GM12878 (cell line): ENCODE data around the gene CDX1.

Experiments
- CREB1 ChIP-seq: IDR thresholded peaks from 2 replicates; pipeline ENCODE4 v1.6.1; 2012; ENCODE audit warnings: low read depth, mild to moderate bottlenecking, inconsistent platforms
- CTCF ChIP-seq, 3 experiments: IDR thresholded peaks in 2 of 3; conservative IDR thresholded peaks in 1 of 3; 2 replicates each; pipeline ENCODE4 v1.5.1; 2011; ENCODE audit warnings: low read depth in 3 of 3, low read length in 3 of 3, mild to moderate bottlenecking in 3 of 3, control low read depth in 2 of 3, moderate library complexity in 2 of 3, inconsistent platforms in 1 of 3, mixed read lengths in 1 of 3; ENCODE audit not compliant: control insufficient read depth in 2 of 3, insufficient read depth in 1 of 3; ENCODE audit errors: extremely low read depth in 1 of 3
- JUND ChIP-seq: IDR thresholded peaks from 2 replicates; pipeline ENCODE4 v1.6.1; 2012; ENCODE audit warnings: low read depth, mild to moderate bottlenecking, low read length, improper control_type of control experiment, moderate library complexity
- PBX3 ChIP-seq: IDR thresholded peaks from 2 replicates; pipeline ENCODE4 v1.6.1; 2011; ENCODE audit warnings: mild to moderate bottlenecking, low read depth, low read length, moderate library complexity; ENCODE audit not compliant: insufficient replicate concordance
- POLR2A ChIP-seq: IDR thresholded peaks from 2 replicates; pipeline ENCODE4 v1.6.1; 2011; ENCODE audit warnings: low read depth, mild to moderate bottlenecking, low read length

- TF ChIP-seq PBX3 (no peak), CREB1 (no peak), POLR2A (no peak), JUND (no peak), CTCF (IDR thresholded peaks at IDR 0.05 in 2 of 3, conservative IDR thresholded peaks at IDR 0.05 in 1 of 3; ENCODE audit: control insufficient read depth in 2 of 3, extremely low read depth in 1 of 3, insufficient read depth in 1 of 3, low read depth in 3 of 3, low read length in 3 of 3) (no peak)
These were observed 43.8 kb upstream of the CDX1 start for GRCh38 chr5:150122536-150123481.
